Umbilical cord (tissue), 2 donors: ENCODE data around the gene CCNB1. TPM values are rescaled to one million over a fixed set of nuclear protein-coding genes. Genes with fewer than 3 reads are reported as not detected.
"Not testable (repeated sequence)": the region's sequence is repeated elsewhere in the genome, so short reads cannot be mapped to it uniquely, and the experiment has no call there.

Experiments used
- DNase-seq: peaks from one replicate; pipeline ENCODE4 v3.0.0-alpha.2; 2015; ENCODE audit warnings: low spot score
- total RNA-seq: library from RNA; depleted of rRNA; stranded (reverse); fragments of >200 nt; gene quantifications from one replicate; pipeline ENCODE4 v1.2.3, GENCODE V29; 2014; ENCODE audit warnings: low replicate concordance; ENCODE audit not compliant: insufficient read depth

Gene CCNB1
- total RNA-seq, result 17.8 TPM

DNA sequence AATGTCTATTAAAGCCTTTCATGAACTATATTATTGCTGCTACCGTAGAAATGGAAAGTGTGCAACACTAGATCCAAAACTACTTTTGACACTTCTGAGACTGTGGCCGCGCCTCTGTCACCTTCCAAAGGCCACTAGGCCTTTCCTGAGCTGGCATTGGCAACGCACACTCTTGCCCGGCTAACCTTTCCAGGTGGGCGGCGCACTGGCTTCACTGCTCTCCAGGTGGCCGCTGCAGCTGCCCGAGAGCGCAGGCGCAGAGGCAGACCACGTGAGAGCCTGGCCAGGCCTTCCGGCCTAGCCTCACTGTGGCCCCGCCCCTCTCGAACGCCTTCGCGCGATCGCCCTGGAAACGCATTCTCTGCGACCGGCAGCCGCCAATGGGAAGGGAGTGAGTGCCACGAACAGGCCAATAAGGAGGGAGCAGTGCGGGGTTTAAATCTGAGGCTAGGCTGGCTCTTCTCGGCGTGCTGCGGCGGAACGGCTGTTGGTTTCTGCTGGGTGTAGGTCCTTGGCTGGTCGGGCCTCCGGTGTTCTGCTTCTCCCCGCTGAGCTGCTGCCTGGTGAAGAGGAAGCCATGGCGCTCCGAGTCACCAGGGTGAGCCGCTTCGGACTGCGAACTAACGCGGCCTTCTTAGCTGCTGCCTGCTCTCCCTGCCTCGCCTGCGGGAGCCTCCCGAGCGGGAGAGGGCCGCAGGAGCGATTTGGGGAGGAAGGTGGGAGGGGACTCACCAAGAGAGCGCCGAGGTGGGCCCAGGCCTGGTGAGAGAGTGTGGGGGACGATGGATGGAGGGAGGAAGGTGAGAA, at the start of gene CCNB1:
Gene CCNB1 (plus strand): TSS at position 465 of the 807 bp plus-strand sequence. CDS start 113 bp downstream, at position 578.
- DNase-seq, result peak; percentile 99

DNA sequence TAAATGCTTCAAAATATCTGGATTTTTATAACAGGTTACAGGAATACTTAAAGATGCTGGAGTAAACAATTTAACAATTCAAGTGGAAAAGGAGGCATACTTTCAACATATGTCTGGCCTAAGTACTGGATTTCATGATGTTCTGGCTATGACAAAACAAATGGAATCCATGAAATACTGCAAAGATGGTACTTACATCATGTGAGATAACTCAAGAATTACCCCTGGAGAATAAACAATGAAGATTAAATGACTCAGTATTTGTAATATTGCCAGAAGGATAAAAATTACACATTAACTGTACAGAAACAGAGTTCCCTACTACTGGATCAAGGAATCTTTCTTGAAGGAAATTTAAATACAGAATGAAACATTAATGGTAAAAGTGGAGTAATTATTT, 37.5 kb upstream of the CCNB1 start:
- DNase-seq, result no peak

DNA sequence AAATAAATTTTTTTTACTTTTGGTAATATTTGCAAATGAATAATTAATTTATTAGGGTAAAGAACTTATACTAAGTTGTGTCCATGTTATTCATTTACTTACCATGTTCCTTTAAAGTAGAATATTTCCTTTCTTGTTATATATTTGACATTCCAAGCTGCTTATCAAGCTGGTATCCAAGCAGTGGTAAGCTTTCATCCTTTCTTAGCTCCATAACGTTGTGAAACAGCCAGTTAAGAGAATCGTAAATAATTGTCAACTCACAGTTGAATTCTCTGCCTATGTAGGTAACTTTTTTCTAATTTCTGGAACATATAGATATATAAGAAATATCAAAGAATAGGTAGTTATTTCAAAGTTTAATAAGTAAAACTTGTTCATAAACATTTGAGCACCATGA, 36.7 kb upstream of the CCNB1 start:
- DNase-seq, result no peak

DNA sequence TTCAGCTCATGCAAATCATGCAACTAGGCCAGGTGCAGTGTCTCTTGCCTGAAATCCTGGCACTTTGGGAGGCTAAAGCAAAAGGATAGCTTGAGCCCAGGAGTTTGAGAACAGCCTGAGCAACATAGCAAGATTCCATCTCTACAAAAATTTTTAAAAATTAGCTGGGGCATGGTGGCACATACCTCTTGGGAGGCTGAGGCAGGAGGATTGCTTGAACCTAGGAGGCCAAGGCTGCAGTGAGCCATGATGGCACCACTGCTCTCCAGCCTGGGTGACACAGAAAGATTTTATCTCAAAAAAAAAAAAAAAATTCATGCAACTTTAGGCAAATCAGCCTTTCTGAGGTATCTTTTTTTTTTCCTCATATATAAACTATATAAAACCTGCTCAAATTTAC, 35.6 kb upstream of the CCNB1 start:
- DNase-seq, result no peak

DNA sequence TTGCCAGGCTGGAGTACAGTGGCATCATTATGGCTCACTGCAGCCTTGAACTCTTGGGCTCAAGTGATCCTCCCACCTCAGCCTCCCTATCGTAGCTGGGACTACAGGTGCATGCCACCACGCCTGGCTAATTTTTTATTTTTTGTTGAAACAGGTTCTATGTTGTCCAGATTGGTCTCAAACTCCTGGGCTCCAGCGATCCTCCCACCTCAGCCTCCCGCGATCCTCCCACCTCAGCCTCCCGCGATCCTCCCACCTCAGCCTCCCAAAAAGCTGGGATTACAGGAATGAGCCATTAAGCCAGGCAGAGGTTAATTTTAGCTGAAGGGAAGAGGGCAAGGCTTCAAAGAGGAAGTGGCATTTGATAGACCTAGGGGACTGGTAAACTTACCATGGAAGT, 32.8 kb upstream of the CCNB1 start:
- DNase-seq, result no peak

DNA sequence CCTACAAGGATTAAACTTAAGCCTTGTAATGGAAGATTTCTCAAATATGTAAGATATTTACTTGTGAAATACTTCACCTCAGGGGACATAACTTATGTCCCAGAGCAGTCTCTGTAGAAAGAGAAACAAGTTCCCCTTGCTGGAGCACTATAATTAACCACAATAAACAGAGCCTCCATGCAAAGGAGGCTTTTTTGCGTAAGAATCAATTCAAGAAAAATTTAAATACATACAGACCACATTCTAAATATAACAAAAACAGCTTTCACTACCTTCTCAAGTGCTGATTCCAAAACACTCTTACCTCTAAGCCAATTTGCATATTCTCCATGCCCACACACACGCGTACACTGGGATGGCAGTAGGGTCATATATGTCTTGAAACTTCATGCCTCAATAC, 30.7 kb upstream of the CCNB1 start:
- no peak for DNase-seq

DNA sequence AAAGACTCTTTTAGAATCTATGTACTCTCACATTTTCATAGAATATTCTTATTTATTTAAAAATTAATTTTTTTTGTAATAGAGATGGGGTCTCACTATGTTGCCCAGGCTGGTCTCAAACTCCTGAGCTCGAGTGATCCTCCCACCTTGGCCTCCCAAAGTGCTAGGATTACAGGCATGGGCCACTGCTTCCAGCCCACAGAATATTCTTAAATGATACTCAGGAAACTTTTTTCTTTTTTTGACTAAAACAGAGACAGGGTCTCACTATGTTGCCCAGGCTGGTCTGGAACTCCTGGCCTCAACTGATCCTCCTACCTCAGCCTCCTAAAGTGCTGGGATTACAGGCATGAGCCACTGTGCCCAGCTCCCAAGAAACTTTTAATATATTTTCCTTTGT, 29.7 kb upstream of the CCNB1 start:
- DNase-seq, result not testable (repeated sequence)

DNA sequence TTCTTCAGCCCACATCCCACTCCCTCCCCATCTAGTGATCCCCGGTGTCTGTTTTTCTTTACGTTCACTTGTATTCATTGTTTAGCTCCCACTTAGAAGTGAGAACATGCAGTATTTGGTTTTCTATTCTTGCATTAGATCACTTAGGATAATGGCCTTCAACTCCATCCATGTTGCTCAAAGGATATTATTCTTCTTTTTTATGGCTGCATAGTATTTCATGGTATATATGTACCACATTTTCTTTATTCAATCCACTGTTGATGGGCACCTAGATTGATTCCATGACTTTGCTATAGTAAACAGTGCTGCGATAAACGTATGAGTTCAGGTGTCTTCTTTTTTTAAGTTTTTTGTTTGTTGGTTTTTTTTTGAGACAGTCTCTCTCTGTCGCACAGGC, 29.1 kb upstream of the CCNB1 start:
- no peak for DNase-seq

DNA sequence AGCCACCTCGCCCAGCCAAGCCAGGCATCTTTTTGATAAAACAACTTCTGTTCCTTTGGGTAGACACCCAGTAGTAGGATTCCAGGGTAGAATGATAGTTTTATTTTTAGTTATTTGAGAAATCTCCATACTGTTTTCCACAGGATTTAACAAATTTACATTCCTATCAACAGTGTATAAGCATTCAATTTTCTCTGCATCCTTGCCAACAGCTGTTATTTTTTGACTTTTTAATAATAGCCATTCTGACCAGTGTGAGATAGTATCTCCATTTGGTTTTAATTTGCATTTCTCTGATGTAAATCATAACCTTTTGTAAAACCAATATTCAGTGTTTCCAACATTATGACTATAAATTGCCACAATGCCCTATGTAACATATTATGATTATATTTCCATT, 28.2 kb upstream of the CCNB1 start:
- no peak for DNase-seq

DNA sequence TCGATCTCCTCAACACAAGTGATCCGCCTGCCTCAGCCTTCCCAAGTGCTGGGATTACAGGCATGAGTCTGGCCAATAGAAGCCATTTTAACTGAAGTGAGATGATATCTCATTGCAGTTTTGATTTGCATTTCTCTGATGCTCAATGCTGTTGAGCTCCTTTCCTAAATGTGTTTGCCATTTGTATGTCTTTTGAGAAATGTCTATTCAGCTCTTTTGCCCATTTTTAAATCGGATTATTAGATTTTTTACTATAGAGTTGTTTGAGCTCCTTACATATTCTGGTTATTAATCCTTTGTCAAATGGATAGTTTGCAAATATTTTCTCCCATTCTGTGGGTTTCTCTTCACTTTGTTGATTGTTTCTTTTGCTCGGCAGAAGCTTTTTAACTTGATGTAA, 26.7 kb upstream of the CCNB1 start:
- DNase-seq, result not testable (repeated sequence)

DNA sequence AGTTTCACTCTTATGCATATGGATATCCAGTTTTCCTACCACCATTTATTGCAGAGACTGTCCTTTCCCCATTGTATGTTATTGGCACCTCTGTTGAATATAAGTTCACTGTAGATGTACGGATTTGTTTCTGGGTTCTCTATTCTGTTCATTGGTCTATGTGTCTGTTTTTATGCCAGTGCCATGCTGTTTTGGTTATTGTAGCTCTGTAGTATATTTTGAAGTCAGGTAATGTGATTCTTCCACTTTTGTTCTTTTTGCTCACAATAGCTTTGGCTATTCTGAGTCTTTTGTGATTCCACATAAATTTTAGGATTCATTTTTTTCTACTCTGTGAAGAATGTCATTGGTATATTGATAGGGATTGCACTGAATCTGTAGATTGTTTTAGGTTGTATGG, 26.1 kb upstream of the CCNB1 start:
- DNase-seq, result no peak

DNA sequence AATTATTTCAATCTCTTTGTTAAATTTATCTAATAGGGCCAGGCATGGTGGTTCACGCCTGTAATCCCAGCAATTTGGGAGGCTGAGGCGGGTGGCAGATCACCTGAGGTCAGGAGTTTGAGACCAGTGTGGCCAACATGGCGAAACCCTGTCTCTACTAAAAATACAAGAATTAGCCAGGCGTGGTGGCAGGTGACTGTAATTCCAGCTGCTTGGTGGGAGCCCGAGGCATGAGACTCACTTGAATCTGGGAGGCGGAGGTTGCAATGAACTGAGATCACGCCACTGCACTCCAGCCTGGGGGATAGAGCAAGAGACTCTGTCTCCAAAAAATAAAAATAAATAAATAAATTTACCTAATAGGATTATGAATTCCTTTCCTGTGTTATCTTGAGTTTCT, 18.4 kb upstream of the CCNB1 start:
- DNase-seq, result not testable (repeated sequence)

DNA sequence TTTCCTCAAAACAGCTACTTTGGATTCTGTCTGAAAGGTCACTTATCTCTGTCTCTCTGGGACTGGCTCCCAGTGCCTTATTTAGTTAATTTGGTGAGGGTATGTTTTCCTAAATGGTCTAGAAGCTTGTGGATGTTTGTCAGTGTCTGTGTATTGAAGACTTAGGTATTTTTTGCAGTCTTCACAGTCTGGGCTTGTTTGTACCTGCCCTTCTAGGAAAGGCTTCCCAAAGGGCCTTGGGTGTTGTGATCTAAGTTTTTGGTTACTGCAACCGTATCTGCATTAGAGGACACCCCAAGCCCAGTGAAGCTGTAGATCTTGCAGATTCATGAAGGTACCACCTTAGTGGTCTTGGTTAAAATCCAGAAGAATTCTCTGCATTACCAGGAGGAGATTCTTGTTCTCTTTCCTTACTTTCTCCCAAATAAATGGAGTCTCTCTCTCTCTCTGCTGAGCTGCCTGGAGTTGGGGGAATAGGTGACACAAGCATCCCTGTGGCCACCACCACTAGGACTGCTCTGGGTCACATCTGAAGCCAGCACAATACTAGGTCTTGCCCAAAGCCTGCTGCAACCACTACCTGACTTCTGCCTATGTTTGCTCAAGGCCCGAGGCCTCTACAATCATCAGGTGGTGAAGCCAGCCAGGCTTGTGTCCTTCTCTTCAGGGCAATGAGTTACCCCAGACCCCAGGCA, 17.8 kb upstream of the CCNB1 start:
- no peak for DNase-seq

DNA sequence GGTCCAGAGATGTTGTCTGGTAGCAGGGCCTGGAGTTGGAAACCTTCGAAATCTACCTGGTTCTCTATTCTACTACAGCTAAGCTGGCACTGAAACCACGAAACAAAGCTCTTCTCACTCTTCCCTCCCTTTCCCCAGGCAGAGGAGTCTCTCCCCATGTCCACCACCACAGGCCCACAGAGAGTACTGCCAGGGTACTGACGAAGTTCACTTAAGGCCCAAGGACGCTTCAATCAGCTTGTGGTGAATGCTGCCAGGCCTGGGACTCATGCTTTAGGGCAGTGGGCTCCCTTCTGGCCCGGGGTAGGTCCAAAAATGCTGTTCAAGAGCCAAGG, 17.3 kb upstream of the CCNB1 start:
- DNase-seq, result no peak

DNA sequence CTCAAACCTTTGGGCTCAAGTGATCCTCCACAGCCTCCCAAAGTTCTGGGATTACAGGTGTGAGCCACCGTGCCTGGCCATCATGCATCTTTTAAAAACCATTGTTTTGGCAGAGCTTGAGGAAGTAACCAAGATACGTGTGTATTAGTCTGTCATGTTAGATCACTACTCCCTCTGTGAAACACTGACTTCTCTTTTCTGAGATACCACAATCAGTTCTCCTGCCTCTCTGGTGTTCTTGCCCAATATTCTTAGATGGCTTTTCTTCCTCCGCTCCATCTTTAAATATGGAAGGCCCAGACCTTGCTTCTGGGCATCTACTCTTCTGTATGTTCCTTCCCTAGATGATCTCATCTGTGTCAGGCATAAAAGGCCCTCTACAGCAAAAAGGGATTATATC, 14.2 kb upstream of the CCNB1 start:
- DNase-seq, result no peak

DNA sequence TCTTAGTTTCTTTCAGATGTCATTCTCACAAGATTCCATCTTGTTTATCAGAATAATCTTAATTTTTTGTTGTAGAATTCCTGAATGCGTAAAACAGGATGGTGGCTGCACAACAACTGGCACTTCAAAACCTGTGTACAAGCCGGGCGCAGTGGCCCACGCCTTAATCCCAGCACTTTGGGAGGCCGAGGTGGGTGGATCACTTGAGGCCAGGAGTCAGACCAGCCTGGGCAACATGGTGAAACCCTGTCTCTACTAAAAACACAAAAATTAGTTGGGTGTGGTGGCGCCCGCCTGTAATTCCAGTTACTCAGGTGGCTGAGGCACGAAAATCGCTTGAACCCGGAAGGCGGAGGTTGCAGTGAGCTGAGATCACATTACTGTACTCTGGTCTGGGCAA, 10.5 kb upstream of the CCNB1 start:
- no peak for DNase-seq

DNA sequence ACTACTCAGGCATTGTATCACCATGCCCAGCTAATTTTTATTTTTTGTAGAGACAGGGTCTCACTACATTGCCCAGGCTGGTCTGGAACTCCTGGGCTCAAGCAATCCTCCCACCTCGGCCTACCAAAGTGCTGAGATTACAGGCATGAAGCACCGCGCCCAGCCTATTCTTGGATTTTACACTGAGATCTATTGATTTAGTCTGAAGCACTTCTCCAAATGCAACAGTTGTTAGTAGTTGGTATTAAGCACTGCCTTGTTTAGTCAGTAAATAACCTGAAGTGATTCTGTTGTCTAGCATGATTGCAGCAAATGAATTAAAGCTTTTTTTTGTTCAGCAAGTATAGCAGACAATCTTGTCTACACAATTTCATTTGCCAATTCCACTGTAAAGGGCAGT, 8.9 kb upstream of the CCNB1 start:
- DNase-seq, result no peak

DNA sequence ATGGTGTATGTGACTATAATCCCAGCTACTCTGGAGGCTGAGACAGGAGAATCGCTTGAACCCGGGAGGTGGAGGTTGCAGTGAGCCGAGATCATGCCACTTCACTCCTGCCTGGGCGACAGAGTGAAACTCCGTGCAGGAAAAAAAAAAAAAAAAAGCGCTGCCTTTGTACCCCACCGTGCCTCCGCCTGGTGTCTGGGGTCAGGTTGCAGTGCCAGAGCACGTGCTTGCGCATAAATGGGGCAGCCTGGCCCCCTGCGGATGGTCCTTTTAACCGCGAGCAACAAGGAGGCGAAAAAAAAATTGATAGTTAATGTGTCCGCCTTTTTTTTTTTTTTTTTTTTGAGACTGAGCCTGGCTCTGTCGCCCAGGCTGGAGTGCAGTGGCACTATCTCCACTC, 6.3 kb upstream of the CCNB1 start:
- no peak for DNase-seq

DNA sequence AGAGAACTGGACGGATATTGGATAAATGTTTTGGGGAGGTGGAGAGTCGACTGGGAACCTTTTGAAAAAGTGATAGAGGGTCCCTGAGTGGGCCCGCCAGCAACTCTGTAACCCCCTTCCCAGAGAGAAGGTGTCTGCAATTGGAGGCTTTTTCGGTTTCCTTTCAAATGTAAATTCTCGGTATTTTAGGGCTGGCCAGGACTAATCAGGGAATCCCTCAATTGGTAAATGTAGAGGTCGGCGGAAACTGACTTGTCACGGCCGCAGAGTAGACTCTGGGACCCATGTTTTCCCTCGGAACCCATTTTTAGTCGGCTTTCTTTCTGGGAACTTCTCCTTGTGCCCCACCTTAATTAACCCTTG, 524 bp downstream of the CCNB1 start:
- no peak for DNase-seq

DNA sequence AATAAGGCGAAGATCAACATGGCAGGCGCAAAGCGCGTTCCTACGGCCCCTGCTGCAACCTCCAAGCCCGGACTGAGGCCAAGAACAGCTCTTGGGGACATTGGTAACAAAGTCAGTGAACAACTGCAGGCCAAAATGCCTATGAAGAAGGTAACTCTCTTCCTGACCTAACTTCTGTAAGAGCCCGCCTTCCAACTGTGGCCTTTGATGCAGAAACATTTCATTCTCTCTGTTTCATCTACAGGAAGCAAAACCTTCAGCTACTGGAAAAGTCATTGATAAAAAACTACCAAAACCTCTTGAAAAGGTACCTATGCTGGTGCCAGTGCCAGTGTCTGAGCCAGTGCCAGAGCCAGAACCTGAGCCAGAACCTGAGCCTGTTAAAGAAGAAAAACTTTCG, 979 bp downstream of the CCNB1 start:
- no peak for DNase-seq

DNA sequence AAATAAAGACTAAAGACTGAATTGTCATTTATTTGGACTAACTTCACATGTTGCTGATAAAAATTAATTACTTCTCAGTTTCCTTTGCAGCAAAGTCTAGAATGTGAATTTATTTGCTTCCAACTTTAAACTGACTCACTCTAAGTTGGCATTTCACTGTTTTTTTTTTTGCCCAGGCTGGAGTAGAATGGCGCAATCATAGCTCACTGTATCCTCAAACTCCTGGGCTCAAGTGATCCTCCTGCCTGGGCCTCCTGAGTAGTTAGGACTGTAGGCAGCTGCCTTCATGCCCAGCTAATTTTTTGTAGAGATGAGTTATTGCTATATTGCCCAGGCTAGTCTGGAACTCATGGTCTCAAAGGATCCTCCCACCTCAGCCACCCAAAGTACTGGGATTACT, 3.5 kb downstream of the CCNB1 start:
- DNase-seq, result no peak

DNA sequence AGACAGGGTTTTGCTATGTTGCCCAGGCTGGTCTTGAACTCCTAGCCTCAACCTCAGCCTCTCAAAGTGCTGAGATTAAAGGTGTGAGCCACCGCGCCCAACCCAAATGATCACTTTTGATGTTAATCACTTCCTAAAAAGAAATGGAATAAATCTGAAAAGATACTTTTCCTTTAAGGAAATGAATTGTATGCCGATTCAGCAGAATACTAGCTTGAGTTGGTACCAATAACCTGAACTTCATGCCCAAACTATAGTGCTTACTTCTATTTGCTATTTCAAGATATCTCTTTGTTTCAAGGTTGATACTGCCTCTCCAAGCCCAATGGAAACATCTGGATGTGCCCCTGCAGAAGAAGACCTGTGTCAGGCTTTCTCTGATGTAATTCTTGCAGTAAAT, 4.0 kb downstream of the CCNB1 start:
- DNase-seq, result no peak

DNA sequence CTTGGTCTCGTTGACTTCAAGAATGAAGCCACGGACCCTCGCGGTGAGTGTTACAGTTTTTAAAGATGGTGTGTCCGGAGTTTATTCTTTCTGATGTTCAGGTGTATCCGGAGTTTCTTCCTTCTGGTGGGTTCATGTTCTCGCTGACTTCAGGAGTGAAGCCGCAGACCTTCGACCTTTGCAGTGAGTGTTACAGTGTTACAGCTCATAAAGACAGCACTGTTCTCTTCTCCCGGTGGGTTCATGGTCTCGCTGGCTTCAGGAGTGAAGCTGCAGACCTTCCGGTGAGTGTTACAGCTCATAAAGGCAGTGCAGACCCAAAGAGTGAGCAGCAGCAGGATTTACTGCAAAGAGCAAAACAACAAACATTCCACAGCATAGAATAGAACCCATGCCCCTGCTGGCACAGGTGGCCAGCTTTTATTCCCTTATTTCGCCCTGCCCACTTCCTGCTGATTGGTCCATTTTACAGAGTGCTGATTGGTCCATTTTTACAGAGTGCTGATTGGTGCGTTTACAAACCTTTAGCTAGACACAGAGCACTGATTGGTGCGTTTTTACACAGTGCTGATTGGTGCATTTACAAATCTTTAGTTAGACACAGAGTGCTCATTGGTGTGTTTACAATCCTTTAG, 14.8 kb downstream of the CCNB1 start:
- DNase-seq, result not testable (repeated sequence)
